BE2C (cell line): ENCODE data around the gene GSTK1.

ENCODE experiments used
- DNase-seq: peaks from one replicate; pipeline ENCODE4 v3.0.0-alpha.2; 2020
- H3K27me3 ChIP-seq: fragments of 250-450 bp; sonication (Bioruptor Pico); 2 replicates; pipeline ENCODE4 v1.5.1; 2020; ENCODE audit warnings: mild to moderate bottlenecking
- H3K36me3 ChIP-seq: fragments of 250-450 bp; sonication (Bioruptor Pico); 2 replicates; pipeline ENCODE4 v1.5.1; 2020; ENCODE audit warnings: mild to moderate bottlenecking
- H3K4me1 ChIP-seq: fragments of 250-450 bp; sonication (Bioruptor Pico); 2 replicates; pipeline ENCODE4 v1.5.1; 2020
- H3K4me3 ChIP-seq: 2 replicates; pipeline ENCODE4 v1.5.1; 2011; ENCODE audit warnings: low read depth, low read length
- H3K9me3 ChIP-seq: fragments of 250-450 bp; sonication (Bioruptor Pico); 2 replicates; pipeline ENCODE4 v1.5.1; 2020
- TF ChIP-seq, protein P1 (sequence below): IDR thresholded peaks from 2 replicates; pipeline ENCODE4 v1.5.1; 2012; ENCODE audit warnings: mild to moderate bottlenecking, low read depth, low read length

The GSTK1 gene

DNA sequence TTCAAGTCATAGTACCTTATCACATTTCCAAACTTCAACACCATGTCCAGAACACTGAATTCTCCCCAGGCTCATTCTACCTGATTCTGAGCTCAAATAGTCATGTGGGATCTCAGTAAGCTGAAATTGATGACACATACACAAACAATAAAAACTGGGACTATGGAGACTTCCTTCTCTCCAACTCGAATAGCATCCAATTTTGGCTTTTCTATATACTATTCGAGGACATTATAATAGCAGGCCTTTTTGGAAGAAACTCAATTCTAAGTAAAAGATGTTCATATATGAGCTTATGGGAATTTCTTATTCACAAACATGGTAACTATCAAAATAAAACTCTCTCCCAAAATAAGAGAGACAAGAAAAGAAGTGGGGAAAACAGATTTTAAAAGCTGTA, 42.0 kb upstream of the GSTK1 start:
- no peaks in the 10 kb centered on the region for H3K36me3 ChIP-seq
- H3K27me3 ChIP-seq, result peaks cover 13% of the 10 kb centered on the region
- no peaks in the 10 kb centered on the region for H3K9me3 ChIP-seq
- no peaks in the 10 kb centered on the region for H3K4me1 ChIP-seq
- no peak overlapping the region for H3K4me3 ChIP-seq
- no peak for DNase-seq
- TF ChIP-seq, protein P1, sequence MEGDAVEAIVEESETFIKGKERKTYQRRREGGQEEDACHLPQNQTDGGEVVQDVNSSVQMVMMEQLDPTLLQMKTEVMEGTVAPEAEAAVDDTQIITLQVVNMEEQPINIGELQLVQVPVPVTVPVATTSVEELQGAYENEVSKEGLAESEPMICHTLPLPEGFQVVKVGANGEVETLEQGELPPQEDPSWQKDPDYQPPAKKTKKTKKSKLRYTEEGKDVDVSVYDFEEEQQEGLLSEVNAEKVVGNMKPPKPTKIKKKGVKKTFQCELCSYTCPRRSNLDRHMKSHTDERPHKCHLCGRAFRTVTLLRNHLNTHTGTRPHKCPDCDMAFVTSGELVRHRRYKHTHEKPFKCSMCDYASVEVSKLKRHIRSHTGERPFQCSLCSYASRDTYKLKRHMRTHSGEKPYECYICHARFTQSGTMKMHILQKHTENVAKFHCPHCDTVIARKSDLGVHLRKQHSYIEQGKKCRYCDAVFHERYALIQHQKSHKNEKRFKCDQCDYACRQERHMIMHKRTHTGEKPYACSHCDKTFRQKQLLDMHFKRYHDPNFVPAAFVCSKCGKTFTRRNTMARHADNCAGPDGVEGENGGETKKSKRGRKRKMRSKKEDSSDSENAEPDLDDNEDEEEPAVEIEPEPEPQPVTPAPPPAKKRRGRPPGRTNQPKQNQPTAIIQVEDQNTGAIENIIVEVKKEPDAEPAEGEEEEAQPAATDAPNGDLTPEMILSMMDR, result no peak

- H3K36me3 ChIP-seq, result no peaks in the 10 kb centered on the region
- H3K27me3 ChIP-seq, result peaks cover 13% of the 10 kb centered on the region
- no peaks in the 10 kb centered on the region for H3K4me1 ChIP-seq
- H3K9me3 ChIP-seq, result no peaks in the 10 kb centered on the region
- no peak for DNase-seq
- TF ChIP-seq, protein P1, result no peak
- no peak within 1 kb of the TSS for H3K4me3 ChIP-seq
Observed at GRCh38 chr7:143221737-143222136, 41.5 kb upstream of the GSTK1 start, which contains the start of gene TAS2R40. Gene TAS2R40 (plus strand): TSS chr7:143222037. CDS start chr7:143222079, 42 bp downstream.

GRCh38 chr7:143222782-143223181, 40.5 kb upstream of the GSTK1 start:
- Histone ChIP-seq H3K36me3 (no peaks in the 10 kb centered on the region), H3K4me3 (no peak overlapping the region), H3K27me3 (peaks cover 13% of the 10 kb centered on the region), H3K9me3 (no peaks in the 10 kb centered on the region), H3K4me1 (no peaks in the 10 kb centered on the region)
- DNase-seq, result no peak
- TF ChIP-seq, protein P1, result no peak

- peaks cover 13% of the 10 kb centered on the region for H3K27me3 ChIP-seq
- no peaks in the 10 kb centered on the region for H3K9me3 ChIP-seq
- no peak overlapping the region for H3K4me3 ChIP-seq
- H3K36me3 ChIP-seq, result no peaks in the 10 kb centered on the region
- no peak for DNase-seq
- TF ChIP-seq, protein P1, result no peak
- no peaks in the 10 kb centered on the region for H3K4me1 ChIP-seq
Observed at GRCh38 chr7:143223784-143224183, 39.5 kb upstream of the GSTK1 start.

- Histone ChIP-seq H3K27me3 (peaks cover 13% of the 10 kb centered on the region), H3K4me1 (no peaks in the 10 kb centered on the region), H3K36me3 (no peaks in the 10 kb centered on the region), H3K4me3 (no peak overlapping the region), H3K9me3 (no peaks in the 10 kb centered on the region)
- TF ChIP-seq, protein P1, result no peak
- no peak for DNase-seq
Observed at GRCh38 chr7:143225047-143225446, 38.2 kb upstream of the GSTK1 start.

GRCh38 chr7:143227806-143228205, 35.4 kb upstream of the GSTK1 start:
- H3K27me3 ChIP-seq, result peaks cover 11% of the 10 kb centered on the region
- TF ChIP-seq, protein P1, result no peak
- H3K36me3 ChIP-seq, result no peaks in the 10 kb centered on the region
- no peak for DNase-seq
- H3K4me3 ChIP-seq, result no peak overlapping the region
- no peaks in the 10 kb centered on the region for H3K9me3 ChIP-seq
- no peaks in the 10 kb centered on the region for H3K4me1 ChIP-seq
